Activated B cell treated with CpG ODN at 0.5 μM for 24 hours (primary cell): Measurements from ENCODE around the gene C3. TPM values are rescaled to one million over a fixed set of nuclear protein-coding genes. Genes with fewer than 3 reads are reported as not detected.

ENCODE experiments used
- ATAC-seq: fragments of 200-7000 bp; cut with Tn5 transposase; one replicate; pipeline ENCODE4 v1.10.0; 2021; ENCODE audit warnings: low read depth, mild to moderate bottlenecking, moderate library complexity
- CTCF ChIA-PET: fragments of 350-600 bp; sonication (Branson Sonifier 250); formaldehyde crosslinking; loops from one replicate; lab custom pipeline; 2021; ENCODE audit warnings: antibody characterized with exemption; lab: Charles Lee
- POLR2A ChIA-PET: fragments of 350-600 bp; sonication (Branson Sonifier 250); formaldehyde crosslinking; loops from one replicate; lab custom pipeline; 2021; ENCODE audit warnings: antibody characterized with exemption; lab: Charles Lee
- DNase-seq: peaks from one replicate; pipeline ENCODE4 v3.0.0; 2022
- H3K27ac Mint-ChIP-seq: one replicate; pipeline ENCODE4 v1.8.0; 2020; ENCODE audit warnings: mixed read lengths
- H3K27me3 Mint-ChIP-seq: one replicate; pipeline ENCODE4 v1.8.0; 2021; ENCODE audit warnings: mixed read lengths
- H3K36me3 Mint-ChIP-seq: one replicate; pipeline ENCODE4 v1.8.0; 2021; ENCODE audit warnings: low read depth, mixed read lengths
- H3K4me1 Mint-ChIP-seq: one replicate; pipeline ENCODE4 v1.8.0; 2021; ENCODE audit warnings: mixed read lengths
- H3K4me3 Mint-ChIP-seq: one replicate; pipeline ENCODE4 v1.8.0; 2020; ENCODE audit warnings: mild to moderate bottlenecking, mixed read lengths
- H3K9me3 Mint-ChIP-seq: one replicate; pipeline ENCODE4 v1.8.0; 2020; ENCODE audit warnings: mixed read lengths
- CTCF ChIP-seq: fragments of 200-600 bp; IDR thresholded peaks from one replicate; pipeline ENCODE4 v1.8.0; 2022; ENCODE audit warnings: antibody characterized with exemption, mild to moderate bottlenecking
- intact Hi-C: fragments of 100-400 bp; cut with micrococcal nuclease; formaldehyde crosslinking; loops from one replicate; pipeline ENCODE4 v1.15.1; 2024
- total RNA-seq: library from RNA; stranded (reverse); gene quantifications from 2 replicates; pipeline ENCODE4 v1.2.3, GENCODE V29; 2022

Gene C3
- total RNA-seq, 1 donor from 2014 or later: 0.53 TPM

GRCh38 chr19:6734096-6734696 is 13.7 kb upstream of the C3 start:
- no peak overlapping the region for H3K4me3 Mint-ChIP-seq
- ChIA-PET POLR2A (no interaction called here), CTCF (interaction anchor here (1.3 kb wide), 1 partner anchor 216 kb away, joined by 5 read pairs; no protein-coding TSS in a partner anchor)
- H3K36me3 Mint-ChIP-seq: peaks cover 39% of the 10 kb centered on the region
- no peaks in the 10 kb centered on the region for H3K27me3 Mint-ChIP-seq
- no peak for TF ChIP-seq CTCF
- no peak for DNase-seq
- H3K27ac Mint-ChIP-seq: no peak overlapping the region
- intact Hi-C loops: no loop called here
- H3K4me1 Mint-ChIP-seq: peaks cover 34% of the 10 kb centered on the region
- H3K9me3 Mint-ChIP-seq: no peaks in the 10 kb centered on the region
- ATAC-seq: no peak

GRCh38 chr19:6733338-6734095 is 13.1 kb upstream of the C3 start:
- H3K27ac Mint-ChIP-seq: no peak overlapping the region
- H3K4me1 Mint-ChIP-seq: peaks cover 33% of the 10 kb centered on the region
- ChIA-PET POLR2A (no interaction called here), CTCF (interaction anchor here (1.3 kb wide), 1 partner anchor 216 kb away, joined by 5 read pairs; no protein-coding TSS in a partner anchor)
- peaks cover 37% of the 10 kb centered on the region for H3K36me3 Mint-ChIP-seq
- intact Hi-C loops: no loop called here
- no peaks in the 10 kb centered on the region for H3K9me3 Mint-ChIP-seq
- no peak overlapping the region for H3K4me3 Mint-ChIP-seq
- no peak for DNase-seq
- TF ChIP-seq CTCF: no peak
- H3K27me3 Mint-ChIP-seq: no peaks in the 10 kb centered on the region
- ATAC-seq: no peak

- Mint-ChIP-seq H3K4me3 (no peak overlapping the region), H3K27ac (no peak overlapping the region), H3K4me1 (peaks cover 32% of the 10 kb centered on the region), H3K27me3 (no peaks in the 10 kb centered on the region), H3K9me3 (no peaks in the 10 kb centered on the region), H3K36me3 (peaks cover 37% of the 10 kb centered on the region)
- ChIA-PET POLR2A (no interaction called here), CTCF (interaction anchor here (1.3 kb wide), 1 partner anchor 215 kb away, joined by 5 read pairs; no protein-coding TSS in a partner anchor)
- intact Hi-C loops: no loop called here
- DNase-seq: no peak
- no peak for ATAC-seq
- no peak for TF ChIP-seq CTCF
Observed at GRCh38 chr19:6732803-6733337, 12.4 kb upstream of the C3 start.

GRCh38 chr19:6731822-6732221 is 11.4 kb upstream of the C3 start:
- POLR2A ChIA-PET: no interaction called here
- Mint-ChIP-seq H3K4me3 (no peak overlapping the region), H3K36me3 (peaks cover 37% of the 10 kb centered on the region), H3K4me1 (peaks cover 31% of the 10 kb centered on the region), H3K9me3 (no peaks in the 10 kb centered on the region), H3K27me3 (no peaks in the 10 kb centered on the region), H3K27ac (no peak overlapping the region)
- TF ChIP-seq CTCF: no peak
- no peak for ATAC-seq
- CTCF ChIA-PET: no interaction called here
- intact Hi-C loops: no loop called here
- DNase-seq: no peak

- CTCF ChIA-PET: no interaction called here
- no peak for DNase-seq
Observed at GRCh38 chr19:6730941-6731670, 10.7 kb upstream of the C3 start.

More at GRCh38 chr19:6730941-6731670, 10.7 kb upstream of the C3 start:
- H3K4me3 Mint-ChIP-seq: no peak overlapping the region
- no peaks in the 10 kb centered on the region for H3K27me3 Mint-ChIP-seq
- peaks cover 34% of the 10 kb centered on the region for H3K36me3 Mint-ChIP-seq
- no peak overlapping the region for H3K27ac Mint-ChIP-seq
- no peaks in the 10 kb centered on the region for H3K9me3 Mint-ChIP-seq
- H3K4me1 Mint-ChIP-seq: peaks cover 27% of the 10 kb centered on the region
- intact Hi-C loops: no loop called here
- ATAC-seq: no peak
- no peak for TF ChIP-seq CTCF
- POLR2A ChIA-PET: no interaction called here
